Measurements from ENCODE around the gene TRIM67. TPM values are rescaled to one million over a fixed set of nuclear protein-coding genes. Genes with fewer than 3 reads are reported as not detected.

Gene TRIM67
- total and polyA plus RNA-seq, 2 of the 4 experiments (the other 2 are of a cell fraction) = not detected

- intact Hi-C loops (cut with micrococcal nuclease) (no loop called here), dilution Hi-C loops (cut with HindIII; ENCODE audit: low sequenced_read_pairs, unreplicated experiment) (no loop called here), in situ Hi-C loops (cut with MboI; ENCODE audit: low sequenced_read_pairs) (no loop called here)
- Histone ChIP-seq H3K56ac (ENCODE audit: extremely low read depth, insufficient read depth, low read length) (no peak overlapping the region), H3K36me3 (ENCODE audit: control insufficient read depth, insufficient read depth, low read length) (no peaks in the 10 kb centered on the region), H2AK5ac (ENCODE audit: low read depth, low read length) (no peak overlapping the region), H2AFZ (replicated peaks; ENCODE audit: low read length, poor library complexity) (no peak overlapping the region), H3K14ac (replicated peaks; ENCODE audit: low read depth, low read length) (no peak overlapping the region), H4K8ac (ENCODE audit: low read depth in 2 of 2, low read length in 2 of 2) (no peak overlapping the region), H2AK9ac (replicated peaks; ENCODE audit: low read depth, low read length, poor library complexity) (no peak overlapping the region), H3K79me1 (ENCODE audit: low read depth in 1 of 2, low read length in 2 of 2) (no peaks in the 10 kb centered on the region), H3K23ac (ENCODE audit: low read depth, low read length) (no peak overlapping the region), H3K4me1 (ENCODE audit: control insufficient read depth, insufficient read depth, low read length) (no peaks in the 10 kb centered on the region), H3K9ac (ENCODE audit: low read depth, low read length) (no peak overlapping the region), H3K4me2 (ENCODE audit: low read depth, low read length) (no peak overlapping the region), H3K9me1 (ENCODE audit: insufficient read depth, low read length) (no peaks in the 10 kb centered on the region), H4K20me1 (ENCODE audit: insufficient read depth, low read length) (no peaks in the 10 kb centered on the region), H3K4ac (ENCODE audit: low read depth, low read length) (no peak overlapping the region), H4K91ac (ENCODE audit: insufficient read depth, low read depth, low read length) (no peak overlapping the region), H2BK5ac (ENCODE audit: low read depth, low read length, poor library complexity, severe bottlenecking) (no peak overlapping the region), H3K27ac (ENCODE audit: insufficient read depth, low read length) (no peak overlapping the region), H2BK15ac (ENCODE audit: low read depth, low read length) (no peak overlapping the region), H2BK120ac (ENCODE audit: low read depth, low read length) (no peak overlapping the region), H3K4me3 (ENCODE audit: insufficient read depth, low read depth, low read length) (no peak overlapping the region), H2BK20ac (ENCODE audit: low read depth, low read length) (no peak overlapping the region), H4K5ac (ENCODE audit: low read depth, low read length) (no peak overlapping the region), H3K27me3 (ENCODE audit: control insufficient read depth, insufficient read depth, low read length) (peaks cover 8% of the 10 kb centered on the region), H3K9me3 (ENCODE audit: control insufficient read depth, insufficient read depth, low read length) (peaks cover 2% of the 10 kb centered on the region; the same call in 1 of the 2 replicates), H3K18ac (ENCODE audit: low read depth, low read length) (no peak overlapping the region)
- DNase-seq (no peak), ATAC-seq (ENCODE audit: low read depth) (no peak)
- TF ChIP-seq RAD21 (IDR thresholded peaks at IDR 0.05; ENCODE audit: low read length) = no peak
- TF ChIP-seq MAZ (IDR thresholded peaks at IDR 0.05; ENCODE audit: borderline replicate concordance, low read depth, low read length) = no peak
- no peak for TF ChIP-seq MXI1 (IDR thresholded peaks at IDR 0.05; ENCODE audit: borderline replicate concordance, low read depth, low read length)
- TF ChIP-seq FOS (IDR thresholded peaks at IDR 0.05; ENCODE audit: low read depth, low read length) = no peak
- no peak for TF ChIP-seq CEBPB (IDR thresholded peaks at IDR 0.05; ENCODE audit: low read depth, low read length)
- WGBS, 2 experiments (ENCODE audit: extremely low coverage in 2 of 2, insufficient read length in 1 of 2) = no CpG with 5 or more reads among the region's 1 CpG
- POLR2A ChIA-PET (ENCODE audit: unreplicated experiment) = no interaction called here
- CTCF ChIA-PET = no interaction called here
- BruUV-seq (replicated peaks) = no TSS peak
Measured at GRCh38 chr1:231176421-231176820, 14.6 kb downstream of the TRIM67 start.

Data from IMR-90 (cell line).